Stimulated activated CD8-positive, alpha-beta memory T cell treated with anti-CD3 and anti-CD28 coated beads, Interleukin-4, amount 100 ng/mL, for 24 hours (primary cell): ENCODE data around the gene NFIA.

ENCODE experiments used
- DNase-seq: peaks from one replicate; pipeline ENCODE4 v3.0.0-alpha.2; 2020; ENCODE audit warnings: low read depth

NFIA gene

DNA sequence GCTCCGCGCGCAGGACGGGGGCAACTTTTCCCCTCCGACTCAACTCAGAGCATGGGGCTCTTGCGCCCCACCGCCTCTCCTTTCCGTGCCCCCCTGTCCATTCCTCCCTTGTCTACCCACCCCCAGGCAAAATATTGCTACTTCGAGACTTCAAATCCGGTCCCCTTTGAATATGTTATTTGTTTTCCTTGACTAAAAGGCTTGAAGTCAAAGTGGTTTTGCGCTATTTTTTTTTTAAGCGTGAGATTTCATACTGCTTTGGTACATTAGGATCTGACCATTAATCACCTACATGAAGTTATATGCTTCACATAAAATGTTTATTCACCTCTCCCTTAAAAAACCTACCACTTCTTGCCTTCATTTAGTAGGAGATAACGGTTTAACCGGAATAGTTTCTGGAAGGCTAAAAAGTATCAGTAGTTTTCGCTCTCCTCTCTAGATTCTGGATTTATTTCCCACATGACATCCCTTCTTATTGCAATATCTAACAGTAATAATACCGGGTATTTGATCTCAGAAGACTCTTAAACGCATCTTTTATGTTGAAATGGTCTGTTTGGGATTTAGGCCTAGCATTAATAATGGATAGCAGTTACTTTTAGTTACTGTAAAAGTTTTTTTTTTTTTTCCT, 1.6 kb downstream of the NFIA start:
- no peak for DNase-seq

GRCh38 chr1:61084491-61085031, 2.2 kb downstream of the NFIA start:
- no peak for DNase-seq

DNA sequence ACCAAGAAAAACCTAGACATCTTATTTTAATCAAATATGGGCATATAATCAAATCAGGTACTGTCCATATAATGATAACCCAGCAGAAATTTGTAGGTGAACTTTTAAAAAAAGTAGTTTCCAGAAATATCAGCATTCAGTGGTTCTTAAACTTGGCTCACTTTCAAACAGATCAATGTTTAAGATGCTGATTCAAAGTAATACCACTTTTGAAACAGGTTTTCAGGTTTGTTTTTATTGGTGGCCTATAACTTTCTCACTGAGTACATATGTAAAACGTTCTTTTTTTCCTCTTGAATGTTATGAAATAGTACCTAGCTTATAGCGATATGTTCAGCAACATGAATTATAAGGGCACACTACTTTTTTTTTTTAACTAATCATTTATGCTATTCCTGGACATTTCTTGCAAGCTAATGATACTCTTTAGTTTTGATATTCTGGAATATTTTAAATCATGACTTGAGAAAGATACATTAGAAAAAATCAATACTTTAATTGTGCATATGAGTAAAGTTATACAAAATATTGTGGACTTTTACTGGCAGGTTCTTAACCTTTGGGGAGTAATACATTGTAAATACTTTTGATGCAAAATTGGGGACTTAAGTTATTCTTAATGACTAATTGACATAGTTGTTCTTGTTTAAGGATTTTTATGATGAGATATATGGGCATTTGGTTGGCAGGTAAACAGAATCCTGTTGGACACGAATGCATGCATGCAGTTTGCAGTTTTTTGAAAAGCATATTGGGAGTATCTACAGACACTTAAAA, 3.0 kb downstream of the NFIA start:
- DNase-seq, result no peak

DNA sequence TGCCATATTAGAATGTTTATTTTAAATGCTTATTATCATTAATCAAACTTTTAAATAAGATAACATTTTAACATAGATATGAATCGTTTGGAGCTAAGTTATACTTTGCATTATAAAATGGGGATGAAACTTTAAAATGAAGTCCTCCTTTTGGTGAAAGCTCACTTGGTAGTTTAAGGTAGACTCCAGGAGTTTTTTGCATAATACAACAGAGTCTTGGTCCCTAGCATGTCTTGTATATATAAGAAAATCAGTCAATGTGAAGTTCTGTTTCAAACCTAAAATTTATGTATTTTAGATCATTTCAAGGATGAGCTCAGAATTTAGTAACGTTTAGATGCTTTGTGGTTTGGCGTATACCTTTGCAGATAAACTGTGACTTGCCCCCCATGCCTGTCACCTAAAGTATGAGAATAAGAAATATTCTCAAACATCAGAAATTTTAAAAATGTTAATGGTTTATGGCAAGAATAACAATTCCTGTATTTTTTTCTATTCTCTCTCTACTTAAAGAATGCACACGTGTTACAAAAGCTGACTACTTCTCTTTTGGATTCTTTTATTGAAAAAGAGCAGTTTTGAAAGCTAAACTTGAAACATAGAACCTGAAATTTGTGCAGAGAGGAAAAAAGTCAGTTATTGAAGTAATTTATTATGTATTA, 3.8 kb downstream of the NFIA start:
- DNase-seq, result no peak

DNA sequence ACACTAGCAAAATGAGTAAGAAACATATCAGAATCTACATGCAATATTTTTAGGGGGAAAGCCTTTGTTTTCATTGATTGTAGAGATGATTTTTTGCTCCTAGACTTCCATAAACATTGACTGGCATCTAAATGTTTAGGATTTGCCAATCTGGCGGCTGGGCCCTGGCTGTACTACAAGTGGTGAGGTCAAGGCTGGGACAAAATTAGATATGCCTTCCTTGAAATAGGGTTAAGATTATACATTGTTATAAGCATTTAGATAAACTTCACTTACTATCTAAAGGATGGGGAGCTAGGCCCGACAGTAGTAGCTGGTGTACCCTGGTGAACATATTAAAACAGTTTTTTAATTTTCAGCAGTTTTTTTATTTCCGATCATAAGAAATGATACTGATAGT, 5.2 kb downstream of the NFIA start:
- no peak for DNase-seq

GRCh38 chr1:61088163-61088974, 6.0 kb downstream of the NFIA start:
- no peak for DNase-seq

DNA sequence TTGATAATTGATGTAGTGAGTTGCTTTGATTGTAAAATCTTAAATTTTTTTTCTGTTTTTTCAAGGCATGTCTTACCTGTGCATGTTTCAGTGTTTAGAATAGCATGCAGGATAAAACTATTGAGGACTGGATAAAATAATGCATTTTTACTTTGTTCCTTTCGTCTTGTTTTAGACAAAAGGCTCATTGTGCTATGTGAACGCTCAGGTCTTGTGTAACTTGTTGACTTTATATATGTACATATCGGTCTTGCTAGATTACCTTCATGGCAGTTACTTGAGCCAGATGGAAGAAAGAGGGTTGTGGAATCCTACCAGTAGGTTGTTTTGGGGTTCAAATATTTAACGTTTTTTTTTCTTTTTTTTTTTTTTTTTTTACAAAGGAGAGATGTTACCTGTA, 7.0 kb downstream of the NFIA start:
- DNase-seq, result no peak

DNA sequence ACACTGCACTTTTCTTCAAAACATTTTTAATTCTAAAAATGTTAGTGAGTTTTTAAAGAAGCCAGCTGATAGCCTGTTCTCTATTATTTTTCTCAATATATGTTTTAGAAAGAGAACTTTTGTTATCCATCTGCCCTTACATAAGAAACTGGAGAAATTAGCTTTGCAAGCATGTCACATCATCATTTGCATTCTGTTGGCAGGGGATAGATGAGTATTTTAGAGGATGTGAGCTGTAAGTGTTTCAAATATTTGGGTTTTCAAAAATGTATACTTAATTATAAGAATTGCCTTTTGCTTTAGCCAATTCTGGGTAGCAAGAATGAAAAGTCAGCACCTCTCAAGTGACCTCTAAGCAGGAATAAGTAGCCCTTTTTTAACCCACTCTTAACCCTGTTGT, 7.4 kb downstream of the NFIA start:
- DNase-seq, result no peak

DNA sequence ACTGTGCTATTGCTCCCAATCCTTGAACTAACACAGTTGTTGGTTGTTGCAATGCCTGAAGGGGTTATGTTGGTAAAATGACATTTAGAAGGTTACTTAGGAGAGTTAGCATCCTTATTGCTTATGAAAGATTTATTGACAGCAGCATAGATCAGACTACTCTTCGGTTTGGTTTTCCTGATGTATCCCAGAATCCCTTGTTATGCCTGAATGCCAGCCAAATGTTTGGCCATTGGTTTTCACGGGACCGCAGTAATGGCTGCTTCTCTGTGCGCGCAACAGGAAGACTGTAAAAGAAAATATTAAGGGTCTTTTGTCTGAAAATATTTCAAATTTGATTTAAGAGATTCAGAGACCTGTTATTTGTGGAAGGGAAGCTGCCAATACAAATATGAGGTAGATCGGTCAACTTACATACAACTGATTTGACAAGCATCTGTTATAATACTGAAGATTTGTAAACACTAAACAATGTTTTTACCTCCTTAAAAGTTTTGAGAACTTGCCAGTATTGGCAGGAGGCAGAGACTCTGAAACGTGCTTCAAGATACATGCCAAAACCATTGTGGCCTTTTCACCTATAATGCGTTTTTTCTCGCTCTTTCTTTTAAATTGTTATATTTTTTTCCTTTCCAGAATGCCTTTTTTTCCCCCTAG, 8.3 kb downstream of the NFIA start:
- no peak for DNase-seq

DNA sequence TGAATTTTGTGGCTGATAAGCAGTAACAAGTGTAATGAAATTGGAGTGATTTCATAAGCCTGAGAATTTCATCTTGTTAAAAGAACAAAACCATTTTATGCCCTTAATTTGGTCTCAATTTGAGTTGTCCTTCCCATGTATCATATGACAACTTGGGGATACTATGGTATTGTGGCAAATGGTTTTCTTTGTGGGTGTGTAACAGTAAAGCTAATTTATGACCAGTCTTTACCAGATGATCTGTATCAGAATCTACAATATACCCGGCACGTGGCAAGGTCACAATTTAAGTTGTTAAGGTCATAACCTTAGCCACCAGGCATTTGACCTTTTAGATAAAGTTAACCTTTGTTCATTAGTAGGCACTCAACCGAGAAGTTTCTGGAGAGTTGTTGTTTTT, 9.1 kb downstream of the NFIA start:
- no peak for DNase-seq

- DNase-seq, result no peak
Observed at GRCh38 chr1:61092642-61093041, 10.3 kb downstream of the NFIA start.

GRCh38 chr1:61093525-61094137, 11.3 kb downstream of the NFIA start:
- no peak for DNase-seq

GRCh38 chr1:61094677-61095469, 12.5 kb downstream of the NFIA start:
- no peak for DNase-seq

- DNase-seq, result no peak
Observed at GRCh38 chr1:61095470-61095812, 13.1 kb downstream of the NFIA start.

DNA sequence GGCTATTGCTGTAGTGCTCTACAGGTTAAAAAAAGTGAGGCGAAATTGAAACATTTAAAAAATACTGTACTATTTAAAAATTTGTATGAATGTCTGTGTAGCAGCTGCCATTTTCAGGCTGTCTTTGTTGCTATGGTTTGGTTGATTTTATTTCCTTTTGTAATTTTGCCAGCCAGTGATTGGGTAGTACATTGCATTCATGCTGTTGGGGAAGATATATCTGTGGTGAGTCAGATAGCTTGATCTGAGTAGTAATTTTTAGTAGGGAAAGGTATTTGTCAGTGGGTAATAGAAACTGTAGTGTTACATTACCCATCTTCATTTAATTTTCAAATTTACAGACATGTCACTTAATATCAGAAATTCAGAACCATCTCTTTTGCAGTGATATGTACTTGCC, 15.0 kb downstream of the NFIA start:
- no peak for DNase-seq

- DNase-seq, result no peak
Observed at GRCh38 chr1:61097722-61098121, 15.4 kb downstream of the NFIA start.

DNA sequence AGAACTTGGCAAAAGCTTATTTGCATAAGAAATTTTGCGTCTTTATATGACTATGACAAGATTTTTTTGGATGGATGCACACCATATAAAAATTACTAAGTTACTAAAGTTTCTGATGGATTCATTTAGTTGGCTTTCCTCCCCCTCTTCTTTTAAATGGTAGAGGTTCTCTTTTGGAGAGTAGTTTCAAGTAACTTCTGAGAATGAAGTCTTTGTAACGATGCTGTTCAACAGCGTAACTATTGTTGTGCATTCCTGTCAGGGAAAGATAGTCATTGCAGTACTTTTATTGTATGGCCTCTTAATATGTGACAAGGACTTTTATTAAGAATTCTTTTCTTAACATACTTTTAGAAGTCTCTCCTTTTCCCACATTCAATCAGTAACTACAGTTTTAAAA, 16.0 kb downstream of the NFIA start:
- DNase-seq, result no peak

- DNase-seq, result no peak
Observed at GRCh38 chr1:61098906-61099437, 16.6 kb downstream of the NFIA start.

DNA sequence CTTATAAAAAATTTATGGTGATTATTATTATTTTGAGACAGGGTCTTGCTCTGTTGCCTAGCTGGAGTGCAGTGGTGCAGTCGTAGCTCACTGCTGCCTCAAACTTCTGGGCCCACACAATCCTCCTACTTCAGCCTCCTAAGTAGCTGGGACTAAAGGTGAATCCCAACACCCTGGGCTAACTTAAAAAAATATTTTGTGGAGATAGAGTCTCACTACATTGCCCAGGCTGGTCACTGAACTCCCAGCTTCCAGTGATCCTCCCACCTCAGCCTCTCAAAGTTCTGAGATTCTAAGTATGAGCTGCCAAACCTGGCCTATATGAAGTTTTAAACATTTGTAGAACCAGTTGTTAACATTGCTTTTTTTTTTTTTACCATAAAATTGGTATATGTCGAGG, 18.2 kb downstream of the NFIA start:
- DNase-seq, result no peak

DNA sequence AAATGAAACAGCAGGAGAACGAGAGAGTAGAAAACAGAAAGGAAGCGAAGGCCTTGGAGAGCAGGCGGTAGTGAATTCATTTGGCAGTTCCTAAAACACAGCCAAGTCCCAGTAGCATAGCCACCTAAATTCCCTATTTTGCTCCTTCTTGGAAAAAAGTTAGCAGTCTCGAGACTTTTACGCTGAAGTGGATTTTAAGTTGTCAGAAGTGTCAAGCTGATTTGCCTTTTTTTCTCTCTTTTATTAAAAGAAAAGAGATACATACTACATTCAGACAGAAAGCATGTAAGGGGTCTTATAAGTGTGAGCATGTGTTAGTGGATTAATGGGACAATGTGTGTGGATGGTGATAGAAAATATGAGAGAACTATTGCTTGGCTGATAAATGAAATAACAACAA, 19.2 kb downstream of the NFIA start:
- DNase-seq, result no peak
